Gastrocnemius medialis (tissue), 4 donors: Measurements from ENCODE around the gene PRKAG2. TPM values are rescaled to one million over a fixed set of nuclear protein-coding genes. Genes with fewer than 3 reads are reported as not detected.

Experiments
- ATAC-seq, 2 donors: fragments of 150-250 bp; one replicate each; pipeline ENCODE4 v1.9.1; 2016
- DNase-seq, 2 donors: peaks; one replicate each; pipeline ENCODE4 v3.0.0-alpha.2; 2019
- H3K27ac ChIP-seq, 4 donors: fragments of 200-600 bp; sonication (generic); 1 replicate in 1 of 4; 2 replicates in 3 of 4; pipeline ENCODE4 v1.5.1; 2016 to 2018; ENCODE audit warnings: mild to moderate bottlenecking in 2 of 4, moderate library complexity in 1 of 4
- H3K27me3 ChIP-seq, 3 donors: fragments of 200-600 bp; sonication (generic) in 2 of 3; 1 replicate in 1 of 3; 2 replicates in 2 of 3; pipeline versions ENCODE4 v1.5.1 to v1.6.0; 2016 to 2019; ENCODE audit warnings: mild to moderate bottlenecking in 1 of 3, moderate library complexity in 1 of 3
- H3K36me3 ChIP-seq, 2 donors: fragments of 200-600 bp; sonication (generic) in 1 of 2; one replicate each; pipeline ENCODE4 v1.5.1; 2017 to 2018
- H3K4me1 ChIP-seq, 2 donors: fragments of 200-600 bp; sonication (generic) in 1 of 2; one replicate each; pipeline ENCODE4 v1.5.1; 2016 to 2017; ENCODE audit warnings: mild to moderate bottlenecking in 2 of 2
- H3K4me3 ChIP-seq, 4 donors: fragments of 200-600 bp; sonication (generic) in 3 of 4; 1 replicate in 1 of 4; 2 replicates in 3 of 4; pipeline ENCODE4 v1.5.1; 2016 to 2019; ENCODE audit warnings: mild to moderate bottlenecking in 2 of 4
- H3K9me3 ChIP-seq, 3 donors: fragments of 200-600 bp; sonication (generic) in 2 of 3; 1 replicate in 1 of 3; 2 replicates in 2 of 3; pipeline ENCODE4 v1.5.1; 2016 to 2019
- POLR2A ChIP-seq, 2 donors: fragments of 450-650 bp; IDR thresholded peaks; one replicate each; pipeline ENCODE4 v1.6.1; 2017; ENCODE audit warnings: antibody characterized with exemption in 2 of 2, mild to moderate bottlenecking in 2 of 2, moderate library complexity in 2 of 2
- in situ Hi-C, 4 donors: fragments of 200-750 bp; cut with MboI; loops; one replicate each; pipeline versions ENCODE4 v1.15.0 to v1.8.0; 2017; ENCODE audit warnings: low sequenced_read_pairs in 4 of 4
- intact Hi-C: fragments of 100-400 bp; cut with DNase I; formaldehyde crosslinking; loops from one replicate; pipeline ENCODE4 v1.15.1; 2023; ENCODE audit warnings: low total_unique reads
- total RNA-seq, 4 donors: library from RNA; depleted of rRNA; stranded (reverse); fragments of >200 nt; gene quantifications; one replicate each; pipeline versions ENCODE4 v1.1.0 to v1.2.3, GENCODE V29; 2016
- TF ChIP-seq, protein P1 (sequence below), 5 experiments: fragments of 450-650 bp in 3 of 5; fragments of 200-600 bp in 2 of 5; sonication (generic) in 2 of 5; IDR thresholded peaks in 4 of 5; conservative IDR thresholded peaks in 1 of 5; 1 replicate in 4 of 5; 2 replicates in 1 of 5; pipeline ENCODE4 v1.5.1; 2016 to 2019; ENCODE audit warnings: antibody characterized with exemption in 5 of 5, mild to moderate bottlenecking in 3 of 5, moderate library complexity in 3 of 5

PRKAG2 gene
- total RNA-seq, 4 donors from 2014 or later, result 5.3 to 32.6 (median 13.9) TPM

DNA sequence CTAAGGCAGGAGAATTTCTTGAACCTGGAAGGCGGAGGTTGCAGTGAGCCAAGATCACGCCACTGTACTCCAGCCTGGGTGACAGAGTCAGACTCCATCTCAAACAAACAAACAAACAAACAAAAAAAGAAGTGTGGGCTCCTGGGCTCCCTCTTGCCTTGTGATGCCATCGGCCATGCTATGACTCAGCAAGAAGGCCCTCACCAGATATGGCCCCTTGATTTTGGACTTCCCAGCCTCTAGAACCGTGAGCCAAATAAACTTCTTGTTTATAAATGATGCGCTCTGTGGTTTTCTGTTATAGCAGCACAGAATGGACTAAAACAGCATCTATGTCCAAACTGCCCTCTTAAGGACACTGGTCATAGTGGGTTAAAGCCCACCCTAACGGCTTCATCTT lies 327.3 kb downstream of the PRKAG2 start:
- Histone ChIP-seq H3K4me3 (no peak overlapping the region), H3K9me3 (no peaks in the 10 kb centered on the region), H3K36me3 (no peaks in the 10 kb centered on the region), H3K27ac (no peak overlapping the region), H3K27me3 (no peaks in the 10 kb centered on the region), H3K4me1 (no peaks in the 10 kb centered on the region)
- DNase-seq, result no peak
- in situ Hi-C loops, result no loop called here
- TF ChIP-seq POLR2A (IDR thresholded peaks at IDR 0.05), result no peak
- TF ChIP-seq, protein P1, sequence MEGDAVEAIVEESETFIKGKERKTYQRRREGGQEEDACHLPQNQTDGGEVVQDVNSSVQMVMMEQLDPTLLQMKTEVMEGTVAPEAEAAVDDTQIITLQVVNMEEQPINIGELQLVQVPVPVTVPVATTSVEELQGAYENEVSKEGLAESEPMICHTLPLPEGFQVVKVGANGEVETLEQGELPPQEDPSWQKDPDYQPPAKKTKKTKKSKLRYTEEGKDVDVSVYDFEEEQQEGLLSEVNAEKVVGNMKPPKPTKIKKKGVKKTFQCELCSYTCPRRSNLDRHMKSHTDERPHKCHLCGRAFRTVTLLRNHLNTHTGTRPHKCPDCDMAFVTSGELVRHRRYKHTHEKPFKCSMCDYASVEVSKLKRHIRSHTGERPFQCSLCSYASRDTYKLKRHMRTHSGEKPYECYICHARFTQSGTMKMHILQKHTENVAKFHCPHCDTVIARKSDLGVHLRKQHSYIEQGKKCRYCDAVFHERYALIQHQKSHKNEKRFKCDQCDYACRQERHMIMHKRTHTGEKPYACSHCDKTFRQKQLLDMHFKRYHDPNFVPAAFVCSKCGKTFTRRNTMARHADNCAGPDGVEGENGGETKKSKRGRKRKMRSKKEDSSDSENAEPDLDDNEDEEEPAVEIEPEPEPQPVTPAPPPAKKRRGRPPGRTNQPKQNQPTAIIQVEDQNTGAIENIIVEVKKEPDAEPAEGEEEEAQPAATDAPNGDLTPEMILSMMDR (IDR thresholded peaks at IDR 0.05 in 4 of 5, conservative IDR thresholded peaks at IDR 0.05 in 1 of 5), result no peak
- ATAC-seq, result no peak
- intact Hi-C loops, result no loop called here

DNA sequence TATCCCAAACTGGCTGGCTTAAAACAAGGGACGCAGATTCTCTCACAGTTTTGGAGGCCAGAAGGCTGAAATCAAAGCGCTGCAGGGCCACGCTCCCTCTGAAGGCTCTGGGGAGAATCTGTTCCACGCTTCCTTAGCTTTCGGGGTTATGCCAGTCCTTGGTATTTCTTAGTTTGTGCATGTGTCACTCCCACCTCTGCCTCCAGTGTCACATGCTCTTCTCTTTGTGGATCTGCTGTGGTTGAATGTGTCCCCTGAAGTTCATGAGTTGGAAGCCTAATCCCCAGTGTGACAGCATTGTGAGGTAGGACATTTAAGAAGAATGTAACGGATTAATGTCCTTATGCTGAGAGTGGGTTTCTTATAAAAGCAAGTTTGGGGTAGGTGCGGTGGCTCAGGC lies 327.8 kb downstream of the PRKAG2 start:
- Histone ChIP-seq H3K9me3 (no peaks in the 10 kb centered on the region), H3K27ac (no peak overlapping the region), H3K4me3 (no peak overlapping the region), H3K27me3 (no peaks in the 10 kb centered on the region), H3K4me1 (no peaks in the 10 kb centered on the region), H3K36me3 (no peaks in the 10 kb centered on the region)
- ATAC-seq (no peak), DNase-seq (no peak)
- no peak for TF ChIP-seq POLR2A (IDR thresholded peaks at IDR 0.05)
- TF ChIP-seq, protein P1 (IDR thresholded peaks at IDR 0.05 in 4 of 5, conservative IDR thresholded peaks at IDR 0.05 in 1 of 5), result no peak
- in situ Hi-C loops, result no loop called here
- intact Hi-C loops, result no loop called here

GRCh38 chr7:151544183-151544582 lies 332.7 kb downstream of the PRKAG2 start:
- Histone ChIP-seq H3K4me3 (no peak overlapping the region), H3K27ac (no peak overlapping the region), H3K4me1 (peaks cover 8 to 12% of the 10 kb centered on the region in 2 donors), H3K36me3 (no peaks in the 10 kb centered on the region), H3K27me3 (no peaks in the 10 kb centered on the region), H3K9me3 (no peaks in the 10 kb centered on the region)
- TF ChIP-seq POLR2A (IDR thresholded peaks at IDR 0.05), result no peak
- TF ChIP-seq, protein P1 (IDR thresholded peaks at IDR 0.05 in 4 of 5, conservative IDR thresholded peaks at IDR 0.05 in 1 of 5), result no peak
- DNase-seq (no peak), ATAC-seq (no peak)
- intact Hi-C loops (no loop called here), in situ Hi-C loops (no loop called here)

DNA sequence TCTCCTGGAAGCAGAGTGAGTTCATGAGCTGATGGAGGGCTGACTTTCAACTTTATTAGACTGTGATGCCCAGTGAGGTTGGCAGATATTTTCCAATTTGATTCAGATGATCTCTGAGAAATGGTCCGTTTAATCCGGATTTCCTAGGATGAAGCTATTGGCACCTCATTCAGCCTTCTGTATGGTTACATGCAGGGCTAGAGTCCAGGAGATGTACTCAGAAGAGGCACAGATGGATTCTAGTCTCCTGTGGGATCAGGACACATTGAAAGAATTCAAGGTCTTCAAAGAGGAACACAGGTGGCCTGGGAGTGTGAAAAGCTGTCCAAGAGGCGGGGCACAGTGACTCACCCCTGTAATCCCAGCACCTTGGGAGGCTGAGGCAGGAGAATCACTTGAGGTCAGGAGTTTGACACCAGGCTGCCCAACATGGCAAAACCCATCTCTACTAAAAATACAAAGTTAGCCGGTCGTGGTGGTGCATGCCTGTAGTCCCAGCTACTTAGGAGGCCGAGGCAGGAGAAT lies 334.2 kb downstream of the PRKAG2 start:
- no peak for TF ChIP-seq POLR2A (IDR thresholded peaks at IDR 0.05)
- ATAC-seq (peak; percentile 25 to 37), DNase-seq (no peak)
- no peak overlapping the region for H3K4me3 ChIP-seq
- in situ Hi-C loops, result no loop called here
- H3K4me1 ChIP-seq, result peaks cover 17 to 25% of the 10 kb centered on the region in 2 donors
- H3K36me3 ChIP-seq, result no peaks in the 10 kb centered on the region
- peak overlapping the region in 3 of 4 donors; percentile 27 to 45 (median 45) for H3K27ac ChIP-seq
- H3K9me3 ChIP-seq, result no peaks in the 10 kb centered on the region
- H3K27me3 ChIP-seq, result no peaks in the 10 kb centered on the region
- intact Hi-C loops, result no loop called here

DNA sequence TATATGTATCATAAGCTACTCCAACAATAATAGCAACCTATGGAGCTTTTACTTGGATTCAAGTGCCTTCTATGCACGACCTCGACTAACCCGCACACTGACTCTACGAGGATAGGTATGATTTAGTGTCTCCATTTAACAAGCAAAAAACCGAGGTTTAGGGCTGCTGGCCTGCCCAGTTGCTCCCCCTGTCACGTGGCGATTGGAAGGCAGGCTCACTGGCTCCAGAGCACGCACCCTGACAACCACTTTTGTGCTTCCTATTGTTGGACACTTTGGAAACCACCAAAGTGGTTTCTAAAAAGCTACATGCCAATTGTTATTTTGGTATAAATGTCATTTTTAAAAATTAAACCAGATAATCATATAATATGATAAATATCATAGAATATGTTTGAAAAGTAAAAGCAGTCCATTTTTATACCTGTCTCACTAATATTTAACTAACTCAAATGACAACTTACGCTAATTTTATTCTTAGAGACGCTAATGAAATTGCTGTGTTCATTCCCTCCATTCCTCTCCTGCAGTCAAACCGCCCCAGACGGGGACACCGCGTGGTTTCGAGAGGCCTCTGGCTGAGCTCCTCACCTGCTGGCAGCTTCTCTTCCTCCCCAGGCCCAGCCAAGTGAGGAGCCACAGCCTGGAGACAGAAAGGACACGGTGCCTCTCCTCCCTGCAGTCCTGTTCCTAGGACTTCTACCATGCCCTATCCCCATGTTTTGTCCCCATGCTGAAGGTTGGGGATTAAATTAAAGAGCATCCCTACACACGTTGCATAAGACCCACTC lies 335.0 kb downstream of the PRKAG2 start:
- Histone ChIP-seq H3K9me3 (no peaks in the 10 kb centered on the region), H3K4me3 (no peak overlapping the region), H3K36me3 (no peaks in the 10 kb centered on the region), H3K27me3 (no peaks in the 10 kb centered on the region), H3K27ac (peak overlapping the region in 3 of 4 donors; percentile 27 to 45 (median 45)), H3K4me1 (peaks cover 17 to 25% of the 10 kb centered on the region in 2 donors)
- ATAC-seq, result peak; percentile 51 to 60
- in situ Hi-C loops (no loop called here), intact Hi-C loops (no loop called here)
- TF ChIP-seq, protein P1 (IDR thresholded peaks at IDR 0.05 in 4 of 5, conservative IDR thresholded peaks at IDR 0.05 in 1 of 5), result no peak
- no peak for TF ChIP-seq POLR2A (IDR thresholded peaks at IDR 0.05)
- peak; percentile 26 to 41 for DNase-seq
